Heart left ventricle (tissue), 13 donors: ENCODE measurements around the gene C22orf42.
"Not testable (repeated sequence)": the region's sequence is repeated elsewhere in the genome, so short reads cannot be mapped to it uniquely, and the experiment has no call there.

Source experiments
- POLR2A ChIP-seq, 2 donors: fragments of 450-650 bp; IDR thresholded peaks; one replicate each; pipeline ENCODE4 v1.6.1; 2017; ENCODE audit warnings: antibody characterized with exemption in 2 of 2, mild to moderate bottlenecking in 2 of 2, moderate library complexity in 2 of 2
- TF ChIP-seq, protein P1 (sequence below), 12 donors: fragments of 200-600 bp; sonication (generic) in 4 of 12; IDR thresholded peaks; one replicate each; pipeline versions ENCODE4 v1.5.0 to v1.8.0; 2018 to 2022; ENCODE audit warnings: antibody characterized with exemption in 12 of 12, mild to moderate bottlenecking in 5 of 12
- donor health status: ischemic (EF 13 %, LVEDD 7.1; RV severe dilation, severe dysfunction).
- donor health status: DM: no; HTN: yes; CAD: no.
- donor health status: DM: no; HTN: no; CAD: no.
- donor health status: ischemic (EF 25% LVEDD 6.9; RV normal size, moderate dysfunction).
- donor health status: ischemic (EF 25% LVEDD 5.7; RV mildly dilated, moderate dysfunction).
- donor health status: ischemic (EF 35%, LVEDD 5.7; RV mildly dilated, moderate dysfunction).
- donor health status: nonischemic (EF 11% LVEDD 7.7; RV severe dilation, severe dysfunction).
- donor health status: DM: yes; HTN: yes; CAD: no.
- donor health status: PGD.
- donor health status: ischemic (EF 29% LVEDD 5.4; RV normal size, mild dysfunction).
- donor health status: nonischemic (EF 23%, LVEDD 6.1; RV moderate dilation, normal function).

DNA sequence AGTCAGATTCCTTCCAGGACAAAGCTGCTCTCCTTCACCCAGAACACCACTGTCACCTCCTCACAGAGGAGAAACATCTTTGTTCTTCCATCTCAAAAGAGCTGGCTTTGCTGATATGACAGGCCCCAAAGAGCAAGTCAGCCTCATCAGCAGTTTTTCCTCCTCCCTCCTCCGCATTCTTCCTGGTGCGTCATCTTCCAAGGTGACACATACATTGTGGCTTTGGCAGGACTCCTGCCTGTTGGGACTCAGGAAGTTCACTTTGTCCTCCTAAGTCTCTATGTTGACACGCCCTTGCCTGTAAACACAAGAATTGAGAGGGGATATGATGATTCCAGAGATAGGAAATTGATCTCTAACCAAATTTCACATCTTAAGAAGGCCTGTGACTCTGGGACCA, 23.1 kb downstream of the C22orf42 start:
- TF ChIP-seq, protein P1, sequence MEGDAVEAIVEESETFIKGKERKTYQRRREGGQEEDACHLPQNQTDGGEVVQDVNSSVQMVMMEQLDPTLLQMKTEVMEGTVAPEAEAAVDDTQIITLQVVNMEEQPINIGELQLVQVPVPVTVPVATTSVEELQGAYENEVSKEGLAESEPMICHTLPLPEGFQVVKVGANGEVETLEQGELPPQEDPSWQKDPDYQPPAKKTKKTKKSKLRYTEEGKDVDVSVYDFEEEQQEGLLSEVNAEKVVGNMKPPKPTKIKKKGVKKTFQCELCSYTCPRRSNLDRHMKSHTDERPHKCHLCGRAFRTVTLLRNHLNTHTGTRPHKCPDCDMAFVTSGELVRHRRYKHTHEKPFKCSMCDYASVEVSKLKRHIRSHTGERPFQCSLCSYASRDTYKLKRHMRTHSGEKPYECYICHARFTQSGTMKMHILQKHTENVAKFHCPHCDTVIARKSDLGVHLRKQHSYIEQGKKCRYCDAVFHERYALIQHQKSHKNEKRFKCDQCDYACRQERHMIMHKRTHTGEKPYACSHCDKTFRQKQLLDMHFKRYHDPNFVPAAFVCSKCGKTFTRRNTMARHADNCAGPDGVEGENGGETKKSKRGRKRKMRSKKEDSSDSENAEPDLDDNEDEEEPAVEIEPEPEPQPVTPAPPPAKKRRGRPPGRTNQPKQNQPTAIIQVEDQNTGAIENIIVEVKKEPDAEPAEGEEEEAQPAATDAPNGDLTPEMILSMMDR (IDR thresholded peaks at IDR 0.05) = not testable (repeated sequence)
- TF ChIP-seq POLR2A (IDR thresholded peaks at IDR 0.05) = not testable (repeated sequence)
